Endothelial cell (in vitro differentiated cells): ENCODE data around the gene DCAF7. TPM values are rescaled to one million over a fixed set of nuclear protein-coding genes. Genes with fewer than 3 reads are reported as not detected.
A peak's percentile ranks its signal among the peaks of the same experiment; 100 is the strongest.

Experiments
- DNase-seq: peaks from one replicate; pipeline ENCODE4 v3.0.0; 2021; ENCODE audit warnings: low spot score
- H3K27ac Mint-ChIP-seq: one replicate; pipeline ENCODE4 v1.8.0; 2021; ENCODE audit warnings: mixed read lengths, inconsistent platforms; ENCODE audit not compliant: unreplicated experiment
- H3K27me3 Mint-ChIP-seq: one replicate; pipeline ENCODE4 v1.8.0; 2021; ENCODE audit warnings: mild to moderate bottlenecking, moderate library complexity, mixed read lengths, inconsistent platforms; ENCODE audit not compliant: unreplicated experiment
- H3K36me3 Mint-ChIP-seq: one replicate; pipeline ENCODE4 v1.8.0; 2021; ENCODE audit warnings: mild to moderate bottlenecking, low read depth, mixed read lengths, inconsistent platforms; ENCODE audit not compliant: unreplicated experiment
- H3K4me1 Mint-ChIP-seq: one replicate; pipeline ENCODE4 v1.8.0; 2021; ENCODE audit warnings: mild to moderate bottlenecking, mixed read lengths, inconsistent platforms; ENCODE audit not compliant: unreplicated experiment
- H3K4me3 Mint-ChIP-seq: one replicate; pipeline ENCODE4 v1.8.0; 2021; ENCODE audit warnings: mild to moderate bottlenecking, mixed read lengths, inconsistent platforms; ENCODE audit not compliant: unreplicated experiment
- H3K9me3 Mint-ChIP-seq: one replicate; pipeline ENCODE4 v1.8.0; 2021; ENCODE audit warnings: mixed read lengths, inconsistent platforms; ENCODE audit not compliant: unreplicated experiment
- CTCF ChIP-seq: fragments of 200-600 bp; sonication (generic); IDR thresholded peaks from one replicate; pipeline ENCODE4 v1.5.0; 2021; ENCODE audit warnings: antibody characterized with exemption; ENCODE audit not compliant: unreplicated experiment
- total RNA-seq: library from RNA; stranded (reverse); fragmentation: NEBNext Ultra II Directional; extraction: Animal tissue kit (Norgen Biotek cat#: 25700); gene quantifications from one replicate; pipeline ENCODE4 v1.2.1, GENCODE V29; 2021; ENCODE audit not compliant: unreplicated experiment

The DCAF7 gene
- total RNA-seq, 1 donor from 2014 or later: 123 TPM

- no peaks in the 10 kb centered on the region for H3K36me3 Mint-ChIP-seq
- H3K4me3 Mint-ChIP-seq: no peak overlapping the region
- H3K27me3 Mint-ChIP-seq: peaks cover 5% of the 10 kb centered on the region
- DNase-seq: no peak
- TF ChIP-seq CTCF: no peak
- peaks cover 4% of the 10 kb centered on the region for H3K4me1 Mint-ChIP-seq
- no peaks in the 10 kb centered on the region for H3K9me3 Mint-ChIP-seq
- no peak overlapping the region for H3K27ac Mint-ChIP-seq
These were observed 32.3 kb upstream of the DCAF7 start for GRCh38 chr17:63517825-63518534.

GRCh38 chr17:63519116-63519881 lies 31.0 kb upstream of the DCAF7 start:
- Mint-ChIP-seq H3K4me3 (no peak overlapping the region), H3K4me1 (peaks cover 10% of the 10 kb centered on the region), H3K27ac (no peak overlapping the region), H3K36me3 (no peaks in the 10 kb centered on the region), H3K9me3 (no peaks in the 10 kb centered on the region), H3K27me3 (peaks cover 10% of the 10 kb centered on the region)
- TF ChIP-seq CTCF: no peak
- DNase-seq: no peak

GRCh38 chr17:63519972-63520882 lies 30.1 kb upstream of the DCAF7 start:
- Mint-ChIP-seq H3K4me1 (peaks cover 17% of the 10 kb centered on the region), H3K27ac (no peak overlapping the region), H3K4me3 (no peak overlapping the region), H3K9me3 (no peaks in the 10 kb centered on the region), H3K36me3 (no peaks in the 10 kb centered on the region), H3K27me3 (peaks cover 12% of the 10 kb centered on the region)
- no peak for TF ChIP-seq CTCF
- no peak for DNase-seq

- no peak for TF ChIP-seq CTCF
- no peaks in the 10 kb centered on the region for H3K36me3 Mint-ChIP-seq
- DNase-seq: no peak
- H3K4me3 Mint-ChIP-seq: peak within 1 kb of the TSS; percentile 79
- peak within 1 kb of the TSS; percentile 62 for H3K27ac Mint-ChIP-seq
- H3K4me1 Mint-ChIP-seq: peaks cover 22% of the 10 kb centered on the region
- H3K9me3 Mint-ChIP-seq: no peaks in the 10 kb centered on the region
- peaks cover 11% of the 10 kb centered on the region for H3K27me3 Mint-ChIP-seq
These were observed 26.9 kb upstream of the DCAF7 start, which contains the start of gene KCNH6 for GRCh38 chr17:63523253-63523855. Gene KCNH6, plus strand, starts transcription at chr17:63523358. Its CDS starts 56 bp downstream, at chr17:63523414.
